NOMO-1 treated with DMSO at 0.1 percent for 48 hours (cell line): ENCODE data around the gene PLA2R1.

ENCODE experiments used
- DNase-seq: peaks from one replicate; lab custom pipeline; 2025; ENCODE audit not compliant: unreplicated experiment; lab: John Stamatoyannopoulos, UW

Gene PLA2R1

DNA sequence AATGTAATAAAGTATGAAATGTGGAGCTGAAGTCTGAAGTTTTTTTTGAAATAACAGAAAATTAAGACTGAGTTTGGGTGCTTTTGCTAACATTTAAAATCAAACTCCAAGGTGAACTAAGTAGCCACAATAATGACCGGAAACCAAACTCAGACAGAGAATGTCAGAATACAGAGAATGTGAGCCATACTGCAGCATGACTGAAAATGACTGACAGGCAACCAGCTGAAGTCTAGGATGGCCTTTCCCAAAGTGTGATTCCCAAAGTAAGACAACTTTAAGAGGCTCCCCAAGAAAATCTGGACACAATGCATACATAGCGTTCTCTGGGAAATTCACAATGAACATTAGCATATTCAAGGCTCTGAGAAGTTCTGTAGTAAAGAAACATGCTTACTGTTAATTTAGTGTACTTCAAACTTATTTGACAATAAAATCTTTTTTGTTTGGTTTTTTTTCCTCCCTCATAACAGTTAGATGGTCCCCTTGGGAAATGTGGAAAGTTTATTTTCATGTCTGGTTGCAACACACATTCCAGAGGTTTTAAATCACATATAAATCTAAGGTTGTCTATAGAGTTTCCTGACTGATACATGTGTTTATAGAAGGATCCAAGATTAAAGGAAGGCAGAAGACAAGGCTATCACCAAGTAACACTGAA is 28.6 kb downstream of the PLA2R1 start:
- no peak for DNase-seq

DNA sequence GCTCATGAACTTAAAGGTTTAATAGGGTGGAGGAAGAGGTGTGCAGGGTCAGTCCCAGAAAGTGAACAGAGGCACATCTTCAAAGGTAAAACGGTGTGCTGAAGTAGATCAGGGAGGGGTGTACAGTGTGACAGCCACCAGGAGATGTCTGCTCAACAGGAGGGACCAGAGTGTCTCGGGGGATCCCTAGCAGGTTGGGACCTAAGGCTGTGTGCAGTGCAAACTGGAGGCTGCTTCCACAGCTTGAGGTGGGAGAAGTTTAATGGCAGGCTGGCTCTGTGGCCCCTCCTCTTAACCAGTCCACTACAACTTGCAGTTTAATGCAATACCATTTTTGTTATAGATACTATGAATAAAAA is 33.2 kb downstream of the PLA2R1 start:
- no peak for DNase-seq

DNA sequence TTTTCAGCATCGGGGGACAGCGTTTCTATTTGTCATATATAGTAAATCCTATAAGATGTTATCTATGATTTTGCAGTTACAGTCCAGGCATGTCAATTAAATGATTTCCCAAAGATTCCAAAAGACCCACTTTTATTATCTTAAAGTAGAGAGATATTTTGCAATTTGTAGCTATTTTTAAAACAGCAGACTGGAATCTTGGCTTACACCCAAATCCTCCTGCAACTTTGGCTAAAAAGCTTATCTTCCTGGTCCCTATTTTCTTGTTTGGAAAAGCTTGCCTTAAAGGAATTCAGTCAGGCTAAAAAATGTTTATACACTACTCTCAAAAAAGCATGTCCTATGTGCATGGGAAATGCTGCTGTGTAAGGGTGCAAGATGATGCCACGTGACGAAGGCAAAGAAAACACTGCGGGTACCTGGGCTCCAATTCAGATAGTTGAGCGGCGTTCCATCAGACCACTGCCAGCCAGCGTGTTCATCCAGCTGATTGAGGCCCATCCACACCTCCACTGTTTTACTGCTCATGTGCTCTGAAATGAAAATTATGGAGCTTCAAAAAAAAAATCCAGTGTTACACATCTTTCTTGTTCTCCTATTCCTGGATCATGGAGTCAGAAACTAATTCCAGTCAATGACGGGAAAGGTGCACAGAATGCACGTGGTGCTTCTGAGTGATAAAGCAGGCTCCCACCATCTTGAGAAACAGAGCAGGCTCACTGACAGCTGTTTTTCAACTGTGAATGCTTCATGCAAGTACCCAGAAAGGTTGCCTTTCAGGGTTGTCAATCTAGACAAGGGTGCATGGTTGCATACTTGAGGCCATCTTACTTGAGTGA is 33.8 kb downstream of the PLA2R1 start:
- no peak for DNase-seq

DNA sequence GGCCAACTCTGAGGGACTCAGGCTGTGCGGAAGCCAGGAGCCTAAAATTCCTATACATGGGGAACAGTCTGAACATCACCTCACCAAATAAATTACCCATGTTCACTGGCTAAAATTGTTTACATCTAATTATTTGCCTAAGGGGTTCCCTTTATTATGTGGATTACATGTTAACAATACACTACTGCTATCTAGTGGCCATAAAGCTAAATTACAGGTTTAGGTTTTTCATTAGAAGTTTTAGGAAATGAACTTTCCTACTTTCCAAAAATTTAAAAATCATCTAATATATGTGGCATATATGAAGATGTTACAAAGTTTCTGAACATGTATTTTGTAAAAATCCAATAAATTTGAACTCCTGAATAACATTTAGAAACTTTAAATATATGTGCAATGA is 40.3 kb downstream of the PLA2R1 start:
- DNase-seq, result peak; percentile 10

DNA sequence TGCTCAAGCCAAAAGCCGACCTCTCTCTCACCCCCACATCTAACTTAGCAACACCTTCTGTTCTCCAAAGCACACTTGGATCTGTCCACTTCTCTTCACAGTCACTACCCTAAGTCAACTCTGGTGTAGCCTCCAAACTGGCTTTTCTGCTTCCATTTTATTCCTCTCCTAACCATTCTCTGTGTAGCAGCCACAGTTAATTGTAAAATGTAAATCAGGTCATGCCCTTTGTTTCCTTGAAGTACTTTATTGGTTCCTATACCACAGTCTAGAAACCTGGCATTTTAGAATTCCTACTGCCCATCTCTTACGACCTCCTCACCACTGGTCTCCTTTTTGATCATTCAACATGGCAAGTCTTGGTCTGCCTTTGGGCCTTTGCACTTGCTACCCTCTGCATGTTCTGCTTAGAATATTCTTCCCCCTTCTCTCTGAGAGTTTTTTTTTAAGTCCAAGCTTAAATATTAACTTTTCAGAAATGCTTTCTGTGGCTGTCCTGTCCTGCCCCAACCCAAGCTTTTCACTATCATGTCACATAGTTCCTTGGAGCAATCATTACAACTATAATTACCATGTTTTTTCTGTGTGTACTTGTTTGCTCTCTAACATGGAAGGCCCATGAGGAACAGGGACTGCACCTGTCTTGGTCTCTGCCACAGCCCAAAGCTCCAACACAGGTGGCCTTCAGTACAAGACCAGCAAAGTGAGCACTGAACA is 42.9 kb downstream of the PLA2R1 start:
- no peak for DNase-seq

DNA sequence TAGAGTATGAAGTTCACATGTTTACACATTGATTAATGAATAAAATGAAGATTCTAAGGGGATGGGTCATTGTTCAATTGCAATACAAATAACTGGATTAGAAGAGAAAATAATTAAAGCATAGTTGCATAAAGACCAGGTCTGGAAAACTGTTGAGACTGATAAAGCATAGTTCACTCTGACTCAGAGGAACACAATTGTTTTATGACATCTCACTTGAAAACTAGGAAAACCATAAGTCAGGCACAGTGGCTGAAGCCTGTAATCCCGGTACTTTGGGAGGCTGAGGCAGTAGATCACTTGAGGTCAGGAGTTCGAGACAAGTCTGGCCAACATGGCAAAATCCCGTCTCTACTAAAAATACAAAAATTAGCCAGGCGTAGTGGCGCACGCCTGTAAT is 46.7 kb downstream of the PLA2R1 start:
- DNase-seq, result no peak

DNA sequence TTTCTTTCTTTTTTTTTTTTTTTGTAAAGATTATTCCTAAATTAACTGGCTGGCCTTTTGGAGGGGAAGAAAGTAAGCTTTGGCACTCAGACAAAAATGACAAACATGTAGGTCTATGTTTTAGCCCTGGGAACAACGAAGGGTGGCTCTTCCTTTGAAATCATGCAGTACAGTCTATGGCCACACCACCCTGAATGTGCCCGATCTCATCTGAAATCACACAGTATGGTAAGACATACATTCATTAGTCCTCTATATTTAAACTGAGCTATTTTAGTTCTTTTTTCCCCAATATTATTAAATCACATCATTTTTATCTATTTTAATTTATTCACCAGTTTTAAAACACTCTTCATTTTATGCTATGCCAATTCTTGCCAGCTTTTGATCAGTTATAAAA is 48.2 kb downstream of the PLA2R1 start:
- no peak for DNase-seq

DNA sequence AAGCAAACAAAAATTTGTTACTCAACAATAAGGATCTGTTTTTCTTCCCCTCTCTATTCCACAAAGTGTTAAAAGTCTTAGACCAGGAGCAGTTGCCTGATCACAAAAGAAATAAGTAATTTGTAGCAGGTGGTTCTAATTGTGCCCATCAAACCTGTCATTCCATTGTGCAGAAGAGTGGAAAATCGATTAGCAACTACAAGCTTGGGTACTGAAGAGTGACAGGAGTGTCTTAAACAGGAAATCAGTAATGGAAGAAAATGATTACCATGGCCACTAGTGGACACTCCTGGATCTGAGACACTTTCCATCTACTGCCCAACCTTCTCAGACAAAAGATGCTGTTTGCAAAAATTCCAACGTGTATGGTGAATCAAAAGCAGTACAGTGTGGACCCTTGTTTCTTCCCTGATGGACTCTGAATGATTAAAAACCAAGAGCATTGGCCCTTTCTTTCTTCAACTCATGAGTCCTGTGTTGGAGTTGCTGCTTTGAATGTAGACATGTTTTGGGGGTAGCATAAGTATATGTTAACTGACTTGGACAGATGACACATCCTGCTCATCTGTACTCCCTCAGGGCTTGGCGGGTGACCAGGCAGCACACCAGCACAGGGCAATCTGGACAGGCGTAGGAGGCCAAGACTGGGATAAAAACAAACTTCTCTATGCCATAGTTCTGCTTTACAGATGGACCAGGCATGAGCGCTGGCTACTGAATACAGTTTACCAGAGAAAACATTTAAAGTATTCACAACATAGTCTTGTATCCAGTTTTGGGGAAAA is 51.9 kb downstream of the PLA2R1 start:
- DNase-seq, result no peak

DNA sequence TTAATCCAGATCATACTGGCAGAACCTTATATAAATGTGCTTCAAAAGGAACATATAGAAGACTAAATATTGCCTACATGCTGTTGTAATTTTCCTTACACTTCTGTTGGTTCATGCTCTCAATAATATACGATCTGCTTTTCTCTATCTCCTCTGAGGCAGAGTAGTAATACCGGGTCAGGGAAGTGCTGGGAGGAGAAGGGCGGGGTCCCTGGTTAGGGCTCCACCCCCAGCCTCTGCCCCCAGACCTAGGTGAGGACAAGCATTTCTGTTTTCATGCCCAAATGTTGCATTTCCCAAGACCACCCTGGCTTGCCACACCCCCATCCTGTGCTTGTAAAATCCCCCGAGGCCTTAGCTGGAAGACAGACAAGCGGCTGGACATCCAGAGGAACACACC is 55.3 kb downstream of the PLA2R1 start:
- DNase-seq, result no peak

DNA sequence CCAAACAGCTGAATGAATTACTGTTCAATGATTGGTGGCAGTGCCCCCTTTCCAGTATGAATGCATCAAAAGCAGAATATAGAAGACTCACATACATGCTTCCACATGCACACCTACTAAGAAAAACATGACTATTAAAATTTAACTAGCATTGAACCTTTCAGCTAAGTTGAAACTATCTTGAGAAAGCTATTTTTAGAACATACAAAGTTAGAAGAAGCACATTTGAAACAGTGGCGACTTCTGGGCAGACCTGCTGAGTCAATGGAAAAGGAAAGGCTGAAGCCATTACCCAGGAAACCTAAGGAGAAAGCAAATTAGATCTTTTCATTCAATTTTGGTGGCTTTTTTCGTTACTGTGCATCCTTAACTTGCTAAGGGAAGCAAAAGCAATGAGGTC is 55.9 kb downstream of the PLA2R1 start:
- no peak for DNase-seq

DNA sequence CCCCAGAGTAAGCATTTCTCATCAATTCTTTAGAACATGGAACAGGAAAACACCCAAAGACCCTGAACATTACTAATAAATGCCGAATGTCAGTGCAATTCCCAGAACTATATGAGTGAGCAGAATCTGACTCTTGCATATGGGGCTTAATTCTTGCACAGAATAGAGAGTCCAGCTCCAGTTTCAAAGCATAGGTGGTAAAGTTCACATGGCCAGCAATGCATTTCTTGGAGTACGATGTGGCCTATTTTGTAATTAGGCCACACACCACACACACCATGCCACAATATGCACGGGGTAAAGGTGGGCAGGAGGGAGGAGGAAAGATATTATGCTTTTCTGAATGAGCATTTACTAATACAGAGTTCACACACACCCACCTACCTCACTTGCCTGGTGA is 56.5 kb downstream of the PLA2R1 start:
- no peak for DNase-seq

DNA sequence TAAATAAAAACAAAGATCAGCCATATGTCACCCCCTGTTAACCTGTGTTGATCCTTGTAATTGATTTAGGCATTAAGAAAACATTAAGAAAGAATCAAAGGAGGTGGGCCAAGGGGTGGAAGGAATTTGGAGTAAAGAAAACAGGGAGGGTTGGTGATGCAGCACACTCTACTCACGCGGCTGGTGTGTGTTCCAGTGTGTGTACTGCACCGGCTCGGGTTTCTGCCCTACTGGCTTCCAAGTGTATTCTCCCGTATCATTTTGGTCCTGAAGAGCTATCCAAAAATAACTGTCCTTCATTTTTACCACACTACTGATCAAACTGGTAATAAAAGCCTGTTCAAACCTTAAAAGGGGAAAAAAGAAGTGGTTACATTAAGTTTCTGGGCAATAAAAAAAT is 56.9 kb downstream of the PLA2R1 start:
- DNase-seq, result no peak

DNA sequence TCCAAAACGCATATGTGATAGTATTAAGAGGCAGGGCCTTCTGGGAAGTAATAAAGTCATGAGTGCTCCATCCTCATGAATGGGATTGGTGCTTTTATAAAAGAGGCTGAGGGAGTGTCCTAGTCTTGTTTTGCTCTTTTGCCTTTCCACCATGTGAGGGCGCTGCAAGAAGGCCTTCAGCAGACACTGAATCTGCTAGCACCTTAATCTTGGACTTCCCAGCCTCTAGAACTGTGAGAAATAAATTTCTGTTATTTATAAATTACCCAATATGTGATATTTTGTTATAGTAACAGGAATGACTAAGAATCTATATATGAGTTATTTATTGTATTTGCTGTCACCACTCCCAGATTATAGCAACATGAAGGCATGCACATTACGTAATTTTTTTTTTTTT is 63.5 kb downstream of the PLA2R1 start:
- DNase-seq, result no peak

DNA sequence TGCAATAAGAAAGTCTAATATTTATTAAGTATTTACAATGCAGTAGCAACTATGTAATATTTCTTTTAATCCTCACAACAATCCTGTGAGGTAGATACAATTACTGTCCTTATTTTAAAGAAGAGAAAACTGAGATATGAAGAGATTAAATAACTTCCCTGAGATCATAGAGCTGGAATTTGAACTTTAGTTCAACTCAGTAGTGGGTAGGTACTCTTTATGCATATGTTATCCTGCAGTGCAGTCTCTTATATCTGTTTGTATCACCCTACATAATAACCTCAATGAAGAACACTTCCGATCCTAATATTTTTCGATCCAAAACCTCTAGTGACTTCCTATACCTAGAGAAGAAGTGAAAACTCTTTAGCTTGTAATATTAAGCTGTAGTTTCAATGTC is 64.2 kb downstream of the PLA2R1 start:
- DNase-seq, result no peak

DNA sequence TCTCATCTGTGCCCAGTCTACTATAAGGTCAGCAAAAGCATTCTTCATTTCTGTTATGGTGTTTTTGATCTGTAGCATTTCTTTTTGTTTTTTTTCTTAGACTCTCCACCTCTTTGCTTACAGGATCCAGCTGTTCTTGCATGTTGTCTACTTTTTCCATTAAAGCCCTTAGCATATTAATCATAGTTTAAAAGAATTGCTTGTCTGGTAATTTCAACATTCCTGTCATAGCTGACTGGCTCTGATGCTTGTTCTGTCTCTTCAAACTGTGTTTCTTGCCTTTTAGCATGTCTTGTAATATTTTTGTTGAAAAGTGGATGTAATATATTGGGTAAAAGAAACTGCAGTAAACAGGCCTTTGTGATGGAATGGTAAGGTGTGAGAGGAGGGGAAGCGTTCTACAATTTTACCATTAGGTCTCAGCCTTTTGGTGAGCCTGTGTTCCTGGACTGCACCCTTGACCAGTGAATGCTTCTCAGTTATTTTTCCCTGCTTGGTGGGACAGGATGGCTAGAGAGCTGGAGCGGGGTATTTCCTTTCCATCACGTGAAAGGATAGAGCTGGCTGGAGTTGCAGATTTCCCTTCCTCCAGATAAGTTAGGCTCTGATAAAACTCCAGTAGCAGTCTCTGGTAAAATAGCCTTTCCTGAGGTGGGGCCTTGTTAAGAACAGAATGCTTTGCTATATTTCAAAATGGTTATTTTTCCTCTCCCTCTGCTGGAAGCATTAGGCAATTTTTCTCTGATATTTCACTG is 65.4 kb downstream of the PLA2R1 start:
- DNase-seq, result no peak

DNA sequence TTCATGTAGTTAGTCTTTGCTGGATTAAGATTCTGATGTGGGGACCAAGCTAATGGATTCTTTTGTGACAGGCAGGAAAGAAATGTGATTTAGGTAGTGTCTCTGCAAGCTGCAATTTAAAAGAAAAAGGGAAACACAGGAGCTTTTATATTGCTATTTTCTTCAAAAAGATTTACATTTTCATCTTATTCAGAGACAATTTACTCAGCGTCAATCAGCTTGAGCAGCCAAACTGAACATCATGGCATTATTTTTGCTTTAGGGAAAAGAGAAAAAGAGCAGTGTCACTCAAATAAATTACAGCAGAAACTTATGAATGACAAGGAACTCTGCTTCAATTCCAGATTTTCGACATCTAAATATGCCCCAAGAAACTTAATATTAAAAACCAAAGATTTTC is 67.4 kb downstream of the PLA2R1 start:
- DNase-seq, result no peak

DNA sequence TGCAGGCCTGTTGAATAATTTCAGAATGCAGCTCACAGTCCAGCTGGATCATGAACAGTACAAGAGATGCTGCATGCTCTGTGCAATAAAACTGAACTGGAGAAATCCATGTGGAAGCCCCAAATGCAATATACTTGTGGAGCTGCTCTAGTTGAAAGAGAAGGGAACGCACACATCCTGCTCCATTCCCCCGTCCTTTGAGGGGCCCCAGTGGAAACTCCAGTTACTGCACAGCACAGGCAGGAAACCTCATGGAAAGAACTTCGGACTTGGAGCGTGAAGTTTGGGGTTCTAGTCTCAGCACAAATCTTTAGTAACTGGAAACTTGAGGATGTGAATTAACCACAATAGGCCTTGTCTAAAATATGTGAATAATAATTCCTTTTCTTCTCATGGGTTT is 73.2 kb downstream of the PLA2R1 start:
- DNase-seq, result no peak

DNA sequence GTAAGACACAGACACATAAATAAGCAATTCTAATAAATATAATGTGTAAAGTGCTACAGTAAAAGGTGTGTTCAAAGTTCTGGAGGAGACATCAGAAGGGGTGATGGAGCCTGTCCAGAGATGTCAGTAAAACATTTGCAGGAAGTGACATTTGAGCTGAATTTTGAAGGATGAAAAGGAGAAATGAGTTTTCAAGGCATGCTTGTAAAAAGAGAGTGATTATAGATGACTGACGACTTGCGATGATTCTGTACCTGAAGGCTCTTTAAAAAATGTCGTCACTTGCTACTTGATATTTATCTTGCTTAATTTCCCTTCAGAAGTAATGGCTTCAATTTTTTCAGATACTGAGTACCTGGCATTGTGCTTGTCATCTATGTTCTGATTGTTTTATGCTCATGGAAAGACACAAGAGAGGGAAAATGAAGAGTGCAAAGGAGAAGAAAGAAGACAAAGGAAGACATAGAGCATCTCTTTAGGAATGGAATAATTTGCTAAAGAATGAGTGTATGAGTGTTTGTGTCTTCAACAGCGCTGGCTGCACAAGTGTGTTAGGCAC is 73.9 kb downstream of the PLA2R1 start:
- no peak for DNase-seq

DNA sequence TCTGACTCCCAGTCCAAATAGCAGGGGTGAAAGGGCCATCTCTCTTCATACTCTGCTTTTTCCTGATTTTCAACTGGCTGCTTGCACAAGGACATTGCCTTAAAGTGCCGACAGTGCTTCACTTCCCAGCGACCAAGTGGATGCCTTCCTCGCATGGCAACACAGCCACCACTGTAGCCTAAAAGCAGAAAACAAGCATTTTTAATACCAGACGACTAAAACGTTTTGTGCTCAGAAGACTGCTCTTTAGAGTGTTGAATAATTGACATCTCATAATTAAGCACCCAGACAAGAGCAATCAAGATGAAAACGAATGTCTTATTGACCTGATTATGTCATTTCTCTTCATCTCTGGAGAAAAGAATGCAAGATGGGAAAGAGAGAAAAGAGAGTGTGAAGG is 75.2 kb downstream of the PLA2R1 start:
- no peak for DNase-seq

DNA sequence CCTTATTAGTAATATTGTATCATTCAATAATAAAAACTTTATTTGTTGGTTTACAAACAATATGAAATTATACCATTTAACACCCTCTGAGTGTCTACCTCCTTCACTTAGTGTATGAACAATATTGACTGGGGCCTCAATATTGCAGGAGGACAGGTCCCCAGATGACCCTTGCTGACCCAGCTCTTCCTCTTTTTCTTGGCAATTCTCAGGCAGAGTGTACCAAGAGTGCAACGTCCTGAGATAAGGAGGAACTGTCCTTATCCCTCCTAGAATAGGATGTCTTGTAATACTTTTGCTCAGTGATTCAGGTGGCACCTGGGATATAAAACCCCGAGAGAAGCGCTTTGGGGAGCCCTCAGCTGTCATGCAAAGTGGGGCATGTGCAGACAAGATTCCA is 76.8 kb downstream of the PLA2R1 start:
- no peak for DNase-seq
